ENCODE data around the gene VPS16. TPM values are rescaled to one million over a fixed set of nuclear protein-coding genes. Genes with fewer than 3 reads are reported as not detected.
A peak's percentile ranks its signal among the peaks of the same experiment; 100 is the strongest.

VPS16 gene
- total and polyA plus RNA-seq, 2 of the 8 experiments (the other 6 are each of a cell fraction or from before 2014, with no cell fraction given): 23.8 to 25.9 TPM

GRCh38 chr20:2816583-2817340 is 23.8 kb upstream of the VPS16 start:
- 77% methylated on average over 18 of the region's 20 CpGs; no CpG with 5 or more reads in 1 of the 2 experiments for WGBS, 2 experiments (ENCODE audit: extremely low coverage in 1 of 2, insufficient coverage in 1 of 2, insufficient read length in 1 of 2, insufficient replicate concordance in 2 of 2, low coverage in 1 of 2, low lambda C conversion rate in 2 of 2, missing lambda C conversion rate in 1 of 2)

More at GRCh38 chr20:2816583-2817340, 23.8 kb upstream of the VPS16 start:
- no peak overlapping the region for H3K23ac ChIP-seq (ENCODE audit: insufficient read length)
- no peak overlapping the region for H3K14ac ChIP-seq (ENCODE audit: insufficient read length)
- no peak overlapping the region for H3K27ac ChIP-seq (ENCODE audit: low read depth, low read length)
- no peak overlapping the region for H2BK20ac ChIP-seq (ENCODE audit: low read length)
- 0 out of 8 replicates have a peak, but pooled peaks cover 0 to 2% (median 0%) of the 10 kb centered on the region in 4 experiments for H3K36me3 ChIP-seq (ENCODE audit: control insufficient read depth in 2 of 4, insufficient read depth in 4 of 4, low read length in 3 of 4)
- no peak for FAIRE-seq
- no peak overlapping the region for H4K91ac ChIP-seq (replicated peaks; ENCODE audit: insufficient read length, low read length)
- no peak overlapping the region for H3K4ac ChIP-seq (replicated peaks; ENCODE audit: insufficient read length, low read depth, low read length)
- H3K4me3 ChIP-seq (ENCODE audit: extremely low read depth in 1 of 4, insufficient read depth in 2 of 4, low read depth in 3 of 4, low read length in 4 of 4): no peak overlapping the region
- no peaks in the 10 kb centered on the region for H4K20me1 ChIP-seq (replicated peaks in 1 of 2; ENCODE audit: control insufficient read depth in 1 of 2, insufficient read depth in 2 of 2, low read length in 2 of 2)
- H3K4me2 ChIP-seq (ENCODE audit: insufficient read depth in 1 of 2, low read depth in 2 of 2, low read length in 2 of 2): no peak overlapping the region
- H3K79me2 ChIP-seq (ENCODE audit: control insufficient read depth in 1 of 2, insufficient read depth in 2 of 2, low read length in 2 of 2): no peaks in the 10 kb centered on the region
- H3K9ac ChIP-seq (replicated peaks in 1 of 4; ENCODE audit: extremely low read depth in 1 of 4, low read depth in 3 of 4, low read length in 3 of 4): no peak overlapping the region
- H3K23me2 ChIP-seq (ENCODE audit: low read depth, low read length): peaks cover 3% of the 10 kb centered on the region; the same call in 1 of the 2 replicates
- TF ChIP-seq TAF7 (optimal IDR thresholded peaks at IDR 0.05; ENCODE audit: borderline replicate concordance, low read depth, low read length) (no peak), SP4 (IDR thresholded peaks at IDR 0.05; ENCODE audit: low read length) (no peak), RAD21 (IDR thresholded peaks at IDR 0.05 in 1 of 2, conservative IDR thresholded peaks at IDR 0.05 in 1 of 2; ENCODE audit: low read depth in 2 of 2, low read length in 2 of 2) (peak; percentile 42 to 53), POU5F1 (IDR thresholded peaks at IDR 0.05; ENCODE audit: low read depth, low read length) (no peak), CTCF (IDR thresholded peaks at IDR 0.05; ENCODE audit: control extremely low read depth in 1 of 3, insufficient read depth in 1 of 3, low read depth in 1 of 3, low read length in 3 of 3) (peak; percentile 46 to 74 (median 70)), BCL11A (IDR thresholded peaks at IDR 0.05; ENCODE audit: low read depth in 2 of 2, low read length in 2 of 2) (no peak), MAX (IDR thresholded peaks at IDR 0.05) (0 out of 2 replicates have a peak, but pooled peaks have one; percentile 14), TBP (IDR thresholded peaks at IDR 0.05; ENCODE audit: low read depth, low read length) (no peak)
- no peak overlapping the region for H3K18ac ChIP-seq (ENCODE audit: extremely low read depth, low read length)
- no peak overlapping the region for H2BK15ac ChIP-seq (ENCODE audit: low read length)
- no peak overlapping the region for H2BK5ac ChIP-seq (ENCODE audit: low read depth, low read length)
- H2AK5ac ChIP-seq (ENCODE audit: low read depth, low read length): no peak overlapping the region
- peaks cover 15 to 33% (median 26%) of the 10 kb centered on the region in 4 experiments for H3K27me3 ChIP-seq (replicated peaks in 1 of 4; ENCODE audit: control insufficient read depth in 3 of 4, extremely low read depth in 1 of 4, insufficient read depth in 3 of 4, low read length in 3 of 4)
- no peak overlapping the region for H3K56ac ChIP-seq (replicated peaks; ENCODE audit: insufficient read length, low read depth, low read length)
- CTCF ChIA-PET (ENCODE audit: partially characterized antibody): interaction anchor here (0.6 to 1.8 kb wide), 8 partner anchors 13 to 278 kb away, joined by 3 to 7 read pairs (median 4); partner anchors contain the start of gene CPXM1
- POLR2A ChIA-PET (ENCODE audit: partially characterized antibody): interaction anchor here (1.1 kb wide), 1 partner anchor 350 kb away, joined by 3 read pairs; no protein-coding TSS in a partner anchor
- no peak overlapping the region for H4K8ac ChIP-seq (ENCODE audit: extremely low read depth, insufficient read depth, low read length)
- H3K4me1 ChIP-seq (replicated peaks in 1 of 4; ENCODE audit: control insufficient read depth in 3 of 4, insufficient read depth in 4 of 4, low read length in 3 of 4): peaks cover 0 to 14% (median 9%) of the 10 kb centered on the region in 4 experiments; a peak in 6 of 7 replicates
- no peak overlapping the region for H2BK120ac ChIP-seq (replicated peaks; ENCODE audit: low read depth, low read length)
- H2BK12ac ChIP-seq (ENCODE audit: low read depth, low read length): no peak overlapping the region
- DNase-seq (ENCODE audit: low read depth in 1 of 2, low spot score in 2 of 2): peak in 1 of 2 experiments; percentile 66
- H3K79me1 ChIP-seq (ENCODE audit: low read depth, low read length): no peaks in the 10 kb centered on the region
- no peak overlapping the region for H4K5ac ChIP-seq (ENCODE audit: insufficient read length, low read depth, low read length)
- H3K9me3 ChIP-seq (ENCODE audit: insufficient read depth in 2 of 2, low read depth in 1 of 2, low read length in 1 of 2): 0 out of 4 replicates have a peak, but pooled peaks cover 0 to 7% of the 10 kb centered on the region in 2 experiments
- no peak overlapping the region for H2AFZ ChIP-seq (ENCODE audit: low read length)
